ENCODE data around the gene ZKSCAN5.
A peak's percentile ranks its signal among the peaks of the same experiment; 100 is the strongest.
"Not testable (repeated sequence)": the region's sequence is repeated elsewhere in the genome, so short reads cannot be mapped to it uniquely, and the experiment has no call there.

Gene ZKSCAN5

DNA sequence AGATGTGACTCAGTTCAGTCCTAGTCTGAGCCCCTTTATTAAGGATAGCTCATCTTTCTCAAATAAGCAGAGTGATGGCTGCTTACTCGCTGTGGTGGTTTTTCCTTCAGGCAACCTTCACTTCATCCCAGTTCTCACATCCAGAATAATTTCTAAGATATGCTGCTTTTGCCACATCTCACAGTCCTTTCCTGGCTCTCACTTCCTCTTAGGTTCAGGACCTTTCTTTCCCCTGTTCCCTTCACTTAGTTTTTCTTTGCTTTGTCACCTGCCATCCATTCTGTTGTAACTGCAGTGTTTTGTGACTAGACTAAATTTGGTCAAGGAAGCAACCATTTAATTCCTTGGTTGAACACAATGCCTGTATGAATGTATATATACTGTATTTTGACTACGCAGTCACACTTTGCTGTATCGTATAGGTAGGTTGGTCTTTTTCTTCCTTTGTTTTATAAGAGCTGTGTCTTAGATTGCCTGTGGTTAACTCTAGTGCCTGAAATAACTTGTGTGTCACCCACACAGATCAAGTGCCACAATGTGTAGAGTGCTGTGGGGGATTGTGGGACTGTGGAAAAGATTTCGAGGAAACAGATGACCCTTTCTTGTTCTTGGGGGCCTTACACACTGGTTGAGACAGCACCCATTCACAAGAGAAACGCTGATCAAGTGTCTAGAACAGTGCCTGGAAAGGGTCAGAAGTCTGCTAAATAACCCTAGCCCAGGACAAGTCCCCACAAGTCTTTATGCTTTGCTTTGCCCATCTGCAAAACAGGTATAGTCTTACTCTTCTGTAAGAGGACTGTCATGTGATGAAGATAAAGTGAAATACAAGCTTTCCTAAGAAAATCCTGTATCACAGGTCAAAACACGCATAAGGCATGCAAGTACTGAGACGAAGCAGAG, 56.6 kb downstream of the ZKSCAN5 start:
- no peaks in the 10 kb centered on the region for H3K9me3 ChIP-seq (ENCODE audit: control insufficient read depth in 2 of 2, low read length in 2 of 2)
- no peak overlapping the region for H3K4me3 ChIP-seq (ENCODE audit: low read length in 2 of 2)
- peaks cover 46 to 56% of the 10 kb centered on the region in 2 donors for H3K36me3 ChIP-seq (ENCODE audit: control insufficient read depth in 2 of 2, insufficient read depth in 2 of 2, low read length in 2 of 2)
- peaks cover 14 to 20% of the 10 kb centered on the region in 2 donors for H3K4me1 ChIP-seq (ENCODE audit: control insufficient read depth in 2 of 2, insufficient read depth in 2 of 2, low read length in 2 of 2)
- H3K27me3 ChIP-seq (ENCODE audit: control insufficient read depth in 2 of 2, insufficient read depth in 2 of 2, low read length in 2 of 2): no peaks in the 10 kb centered on the region
- H3K9ac ChIP-seq (ENCODE audit: low read depth in 1 of 2, low read length in 2 of 2): no peak overlapping the region
- H3K27ac ChIP-seq (ENCODE audit: low read depth in 2 of 2, low read length in 2 of 2): no peak overlapping the region

DNA sequence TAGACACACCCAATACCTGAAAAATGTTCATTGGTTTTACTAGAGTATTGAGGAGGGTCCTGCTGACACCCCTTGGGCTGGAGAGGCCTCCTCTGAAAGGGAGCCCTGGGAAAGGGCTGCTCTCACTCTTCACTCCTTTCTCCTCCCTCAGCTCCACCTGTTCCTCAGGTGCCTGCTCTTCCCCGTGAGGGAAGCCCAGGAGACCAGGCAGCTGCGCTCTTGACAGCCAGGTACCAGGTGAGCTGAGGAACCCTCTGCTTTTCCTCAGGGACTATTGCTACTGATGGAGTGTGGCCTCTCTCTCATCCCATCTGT, 57.2 kb downstream of the ZKSCAN5 start:
- Histone ChIP-seq H3K27me3 (ENCODE audit: control insufficient read depth in 2 of 2, insufficient read depth in 2 of 2, low read length in 2 of 2) (no peaks in the 10 kb centered on the region), H3K27ac (ENCODE audit: low read depth in 2 of 2, low read length in 2 of 2) (no peak overlapping the region), H3K9ac (ENCODE audit: low read depth in 1 of 2, low read length in 2 of 2) (no peak overlapping the region), H3K4me1 (ENCODE audit: control insufficient read depth in 2 of 2, insufficient read depth in 2 of 2, low read length in 2 of 2) (peaks cover 14 to 20% of the 10 kb centered on the region in 2 donors), H3K36me3 (ENCODE audit: control insufficient read depth in 2 of 2, insufficient read depth in 2 of 2, low read length in 2 of 2) (peaks cover 50 to 60% of the 10 kb centered on the region in 2 donors), H3K4me3 (ENCODE audit: low read length in 2 of 2) (no peak overlapping the region), H3K9me3 (ENCODE audit: control insufficient read depth in 2 of 2, low read length in 2 of 2) (no peaks in the 10 kb centered on the region)

DNA sequence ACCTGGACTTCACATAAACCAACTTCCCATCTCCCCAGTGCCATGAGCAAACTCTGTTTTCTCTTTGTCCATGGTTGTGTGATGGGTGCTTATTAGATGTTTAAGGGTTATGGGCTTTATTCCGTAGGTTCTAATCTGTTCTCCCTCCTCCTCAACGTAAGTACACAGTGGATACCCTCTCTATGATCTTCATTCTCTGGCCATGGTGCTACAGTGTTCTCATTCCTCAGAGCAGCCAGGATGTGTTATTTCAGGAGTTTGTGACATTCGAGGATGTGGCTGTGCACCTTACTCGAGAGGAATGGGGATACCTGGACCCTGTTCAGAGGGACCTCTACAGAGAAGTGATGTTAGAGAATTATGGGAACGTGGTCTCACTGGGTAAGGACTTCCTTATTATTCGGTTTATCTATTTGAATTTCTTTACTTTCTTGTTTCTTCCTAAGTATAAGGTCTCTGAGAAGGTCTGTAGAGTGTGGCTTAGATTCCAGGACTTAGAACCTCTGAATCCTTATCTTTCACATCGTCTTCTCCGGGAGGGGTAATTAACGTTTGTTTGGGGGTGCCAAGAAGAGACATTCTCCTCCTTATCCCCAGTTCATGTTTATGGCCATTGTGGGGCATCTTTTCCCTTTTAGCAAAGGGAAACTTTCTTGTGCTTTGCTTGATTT, 57.8 kb downstream of the ZKSCAN5 start:
- H3K27ac ChIP-seq (ENCODE audit: low read depth in 2 of 2, low read length in 2 of 2): peak overlapping the region in 1 of 2 donors; percentile 53
- no peaks in the 10 kb centered on the region for H3K27me3 ChIP-seq (ENCODE audit: control insufficient read depth in 2 of 2, insufficient read depth in 2 of 2, low read length in 2 of 2)
- peaks cover 50 to 60% of the 10 kb centered on the region in 2 donors for H3K36me3 ChIP-seq (ENCODE audit: control insufficient read depth in 2 of 2, insufficient read depth in 2 of 2, low read length in 2 of 2)
- H3K4me1 ChIP-seq (ENCODE audit: control insufficient read depth in 2 of 2, insufficient read depth in 2 of 2, low read length in 2 of 2): peaks cover 11 to 17% of the 10 kb centered on the region in 2 donors
- H3K4me3 ChIP-seq (ENCODE audit: low read length in 2 of 2): no peak overlapping the region
- H3K9me3 ChIP-seq (ENCODE audit: control insufficient read depth in 2 of 2, low read length in 2 of 2): no peaks in the 10 kb centered on the region
- H3K9ac ChIP-seq (ENCODE audit: low read depth in 1 of 2, low read length in 2 of 2): no peak overlapping the region

DNA sequence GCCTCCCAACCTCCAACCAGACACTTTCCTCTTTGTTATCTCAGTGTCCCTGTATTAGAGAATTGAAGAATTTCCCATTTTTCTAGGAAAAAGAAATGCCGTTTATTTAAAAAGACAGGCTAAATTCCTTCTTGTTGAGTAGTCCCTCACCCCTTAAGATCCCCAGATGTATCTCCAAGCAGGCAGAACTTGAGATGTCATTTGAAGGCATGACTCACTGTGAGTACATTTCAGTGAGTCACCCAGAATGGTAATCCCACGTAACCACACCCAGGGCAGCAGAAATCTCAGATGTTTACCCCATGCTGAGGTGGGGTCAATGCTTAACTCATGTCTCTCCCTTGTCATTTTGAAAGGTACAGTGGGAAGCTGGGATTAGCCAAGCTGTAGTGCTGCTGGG, 58.4 kb downstream of the ZKSCAN5 start:
- peaks cover 9 to 12% of the 10 kb centered on the region in 2 donors for H3K4me1 ChIP-seq (ENCODE audit: control insufficient read depth in 2 of 2, insufficient read depth in 2 of 2, low read length in 2 of 2)
- no peak overlapping the region for H3K9ac ChIP-seq (ENCODE audit: low read depth in 1 of 2, low read length in 2 of 2)
- peaks cover 50 to 60% of the 10 kb centered on the region in 2 donors for H3K36me3 ChIP-seq (ENCODE audit: control insufficient read depth in 2 of 2, insufficient read depth in 2 of 2, low read length in 2 of 2)
- no peaks in the 10 kb centered on the region for H3K9me3 ChIP-seq (ENCODE audit: control insufficient read depth in 2 of 2, low read length in 2 of 2)
- no peaks in the 10 kb centered on the region for H3K27me3 ChIP-seq (ENCODE audit: control insufficient read depth in 2 of 2, insufficient read depth in 2 of 2, low read length in 2 of 2)
- H3K27ac ChIP-seq (ENCODE audit: low read depth in 2 of 2, low read length in 2 of 2): peak overlapping the region in 1 of 2 donors; percentile 53
- no peak overlapping the region for H3K4me3 ChIP-seq (ENCODE audit: low read length in 2 of 2)

DNA sequence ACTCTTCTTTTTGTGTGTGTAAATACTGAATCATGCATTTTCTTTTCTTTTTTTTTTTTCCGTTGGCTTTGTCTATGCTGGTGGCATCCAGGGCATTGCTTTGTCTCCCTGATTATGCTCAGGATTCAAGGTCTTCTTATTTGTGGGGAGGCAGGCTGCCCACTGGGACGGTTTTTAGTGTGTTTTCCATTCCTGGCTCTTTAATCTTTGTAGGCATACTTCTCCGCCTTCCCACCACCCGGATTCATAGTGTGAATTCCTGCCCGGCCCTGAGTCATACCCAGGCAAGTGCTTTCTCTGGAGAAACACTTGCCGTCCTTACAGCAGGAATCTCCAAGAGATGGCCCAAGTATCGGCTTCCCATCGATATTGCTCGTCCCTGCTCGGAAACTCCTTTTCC, 59.2 kb downstream of the ZKSCAN5 start:
- H3K9ac ChIP-seq (ENCODE audit: low read depth in 1 of 2, low read length in 2 of 2): no peak overlapping the region
- no peak overlapping the region for H3K4me3 ChIP-seq (ENCODE audit: low read length in 2 of 2)
- H3K36me3 ChIP-seq (ENCODE audit: control insufficient read depth in 2 of 2, insufficient read depth in 2 of 2, low read length in 2 of 2): peaks cover 50 to 62% of the 10 kb centered on the region in 2 donors
- no peaks in the 10 kb centered on the region for H3K27me3 ChIP-seq (ENCODE audit: control insufficient read depth in 2 of 2, insufficient read depth in 2 of 2, low read length in 2 of 2)
- no peaks in the 10 kb centered on the region for H3K9me3 ChIP-seq (ENCODE audit: control insufficient read depth in 2 of 2, low read length in 2 of 2)
- H3K4me1 ChIP-seq (ENCODE audit: control insufficient read depth in 2 of 2, insufficient read depth in 2 of 2, low read length in 2 of 2): peaks cover 9 to 12% of the 10 kb centered on the region in 2 donors
- no peak overlapping the region for H3K27ac ChIP-seq (ENCODE audit: low read depth in 2 of 2, low read length in 2 of 2)

DNA sequence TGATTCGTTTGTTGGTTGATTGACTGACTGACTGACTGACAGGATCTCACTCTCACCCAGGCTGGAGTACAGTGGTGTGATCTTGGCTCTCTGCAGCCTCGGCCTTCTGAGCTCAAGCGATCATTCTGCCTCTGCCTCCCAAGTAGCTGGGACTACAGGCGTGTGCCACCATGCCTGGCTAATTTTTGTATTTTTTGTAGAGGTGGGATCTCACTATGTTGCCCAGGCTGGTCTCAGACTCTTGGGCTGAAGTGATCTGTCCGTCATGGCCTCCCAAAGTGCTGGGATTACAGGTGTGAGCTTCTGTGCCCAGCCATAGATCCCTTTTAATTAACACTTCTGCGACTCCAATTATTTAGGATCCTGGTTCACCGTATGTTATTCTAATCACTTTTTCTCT, 64.3 kb downstream of the ZKSCAN5 start:
- not testable (repeated sequence) for H3K9ac ChIP-seq (ENCODE audit: low read depth in 1 of 2, low read length in 2 of 2); H3K4me1 ChIP-seq (ENCODE audit: control insufficient read depth in 2 of 2, insufficient read depth in 2 of 2, low read length in 2 of 2); H3K27me3 ChIP-seq (ENCODE audit: control insufficient read depth in 2 of 2, insufficient read depth in 2 of 2, low read length in 2 of 2); H3K4me3 ChIP-seq (ENCODE audit: low read length in 2 of 2); H3K9me3 ChIP-seq (ENCODE audit: control insufficient read depth in 2 of 2, low read length in 2 of 2); H3K27ac ChIP-seq (ENCODE audit: low read depth in 2 of 2, low read length in 2 of 2)
- H3K36me3 ChIP-seq (ENCODE audit: control insufficient read depth in 2 of 2, insufficient read depth in 2 of 2, low read length in 2 of 2): peaks cover 49 to 67% of the 10 kb centered on the region in 2 donors

DNA sequence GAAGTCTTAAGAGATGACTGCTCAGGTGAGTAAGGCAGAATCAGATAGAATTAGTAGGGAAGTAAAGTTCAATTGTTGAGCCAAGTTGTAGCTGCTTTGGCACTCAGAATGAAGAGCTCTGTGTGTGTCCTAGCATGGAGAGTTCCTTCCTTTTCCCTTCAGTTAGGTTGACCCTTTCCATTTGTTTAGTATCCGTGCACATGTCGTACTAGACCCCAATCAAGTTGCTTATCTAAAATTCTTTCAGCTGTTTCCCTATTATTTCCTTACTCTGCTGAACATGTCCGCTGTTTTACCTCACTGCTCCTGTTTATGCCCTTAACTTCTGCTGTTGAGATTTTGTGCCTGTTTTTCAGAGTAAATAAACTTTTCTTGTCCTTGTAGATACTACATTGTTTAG, 67.3 kb downstream of the ZKSCAN5 start:
- H3K36me3 ChIP-seq (ENCODE audit: control insufficient read depth in 2 of 2, insufficient read depth in 2 of 2, low read length in 2 of 2): peaks cover 27 to 39% of the 10 kb centered on the region in 2 donors
- H3K4me1 ChIP-seq (ENCODE audit: control insufficient read depth in 2 of 2, insufficient read depth in 2 of 2, low read length in 2 of 2): no peaks in the 10 kb centered on the region
- H3K9ac ChIP-seq (ENCODE audit: low read depth in 1 of 2, low read length in 2 of 2): no peak overlapping the region
- H3K9me3 ChIP-seq (ENCODE audit: control insufficient read depth in 2 of 2, low read length in 2 of 2): no peaks in the 10 kb centered on the region
- no peaks in the 10 kb centered on the region for H3K27me3 ChIP-seq (ENCODE audit: control insufficient read depth in 2 of 2, insufficient read depth in 2 of 2, low read length in 2 of 2)
- H3K27ac ChIP-seq (ENCODE audit: low read depth in 2 of 2, low read length in 2 of 2): no peak overlapping the region
- no peak overlapping the region for H3K4me3 ChIP-seq (ENCODE audit: low read length in 2 of 2)

DNA sequence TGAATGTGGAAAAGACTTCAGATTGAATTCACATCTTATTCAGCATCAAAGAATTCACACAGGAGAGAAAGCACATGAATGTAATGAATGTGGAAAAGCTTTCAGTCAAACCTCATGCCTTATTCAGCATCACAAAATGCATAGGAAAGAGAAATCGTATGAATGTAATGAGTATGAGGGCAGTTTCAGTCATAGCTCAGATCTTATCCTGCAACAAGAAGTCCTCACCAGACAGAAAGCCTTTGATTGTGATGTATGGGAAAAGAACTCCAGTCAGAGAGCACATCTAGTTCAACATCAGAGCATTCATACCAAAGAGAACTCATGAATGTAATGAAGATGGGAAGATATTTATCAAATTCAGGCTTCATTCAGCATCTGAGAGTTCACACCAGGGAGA, 68.8 kb downstream of the ZKSCAN5 start:
- Histone ChIP-seq H3K4me3 (ENCODE audit: low read length in 2 of 2) (no peak overlapping the region), H3K4me1 (ENCODE audit: control insufficient read depth in 2 of 2, insufficient read depth in 2 of 2, low read length in 2 of 2) (no peaks in the 10 kb centered on the region), H3K27me3 (ENCODE audit: control insufficient read depth in 2 of 2, insufficient read depth in 2 of 2, low read length in 2 of 2) (no peaks in the 10 kb centered on the region), H3K9ac (ENCODE audit: low read depth in 1 of 2, low read length in 2 of 2) (no peak overlapping the region), H3K36me3 (ENCODE audit: control insufficient read depth in 2 of 2, insufficient read depth in 2 of 2, low read length in 2 of 2) (peaks cover 27 to 39% of the 10 kb centered on the region in 2 donors), H3K27ac (ENCODE audit: low read depth in 2 of 2, low read length in 2 of 2) (no peak overlapping the region), H3K9me3 (ENCODE audit: control insufficient read depth in 2 of 2, low read length in 2 of 2) (no peaks in the 10 kb centered on the region)

DNA sequence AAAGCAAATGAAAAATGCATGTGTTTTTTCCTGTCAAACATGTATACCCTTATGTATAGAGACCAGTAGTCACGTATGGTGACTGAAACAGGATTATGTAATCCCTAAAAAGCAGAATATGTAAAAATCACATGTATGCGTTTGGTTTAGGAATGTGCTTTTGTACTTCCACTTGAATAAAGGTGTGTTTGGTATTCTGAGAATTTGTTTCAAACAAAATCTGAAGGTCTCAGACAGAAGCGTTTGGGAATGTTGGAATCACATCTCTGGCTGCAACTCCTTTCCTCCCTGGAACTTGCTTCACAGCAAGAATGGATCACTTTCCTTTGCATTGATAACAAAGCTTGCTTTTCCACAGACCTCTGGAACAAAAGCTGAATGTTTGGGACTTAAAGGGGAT, 71.8 kb downstream of the ZKSCAN5 start:
- Histone ChIP-seq H3K27ac (ENCODE audit: low read depth in 2 of 2, low read length in 2 of 2) (no peak overlapping the region), H3K9ac (ENCODE audit: low read depth in 1 of 2, low read length in 2 of 2) (no peak overlapping the region), H3K4me1 (ENCODE audit: control insufficient read depth in 2 of 2, insufficient read depth in 2 of 2, low read length in 2 of 2) (peaks cover 11 to 12% of the 10 kb centered on the region in 2 donors), H3K4me3 (ENCODE audit: low read length in 2 of 2) (no peak overlapping the region), H3K9me3 (ENCODE audit: control insufficient read depth in 2 of 2, low read length in 2 of 2) (no peaks in the 10 kb centered on the region), H3K36me3 (ENCODE audit: control insufficient read depth in 2 of 2, insufficient read depth in 2 of 2, low read length in 2 of 2) (peaks cover 18 to 21% of the 10 kb centered on the region in 2 donors), H3K27me3 (ENCODE audit: control insufficient read depth in 2 of 2, insufficient read depth in 2 of 2, low read length in 2 of 2) (no peaks in the 10 kb centered on the region)

DNA sequence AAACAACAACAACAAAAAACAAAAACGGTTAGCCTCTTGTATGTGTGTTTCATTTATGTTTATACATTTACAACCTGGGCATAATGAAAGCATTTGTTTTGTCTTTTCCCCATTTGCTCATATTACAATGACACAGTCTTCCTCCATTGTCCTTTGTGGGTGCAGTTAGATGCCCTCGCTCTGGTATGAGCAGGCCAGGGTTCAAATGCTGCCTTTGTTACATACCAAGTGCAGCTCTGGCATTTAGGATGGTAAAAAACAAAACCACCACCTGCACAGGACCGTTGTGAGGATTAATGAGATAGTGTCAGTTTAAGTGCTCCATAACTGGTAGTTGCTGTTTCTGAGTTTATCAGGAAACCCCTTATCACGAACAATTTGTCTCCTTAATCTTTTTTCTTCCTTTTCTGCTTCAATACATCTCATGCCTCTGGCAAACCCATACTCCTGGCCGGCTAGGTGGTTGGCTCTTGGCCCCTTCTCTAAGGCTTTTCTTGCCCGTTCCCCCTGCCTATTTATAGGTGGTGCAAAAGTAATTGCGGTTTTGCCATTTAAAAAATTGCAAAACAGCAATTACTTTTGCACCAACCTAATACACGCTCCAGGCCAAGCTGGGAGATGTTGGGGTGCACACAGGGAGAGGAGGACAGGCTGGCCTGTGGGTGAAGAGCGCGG, 75.0 kb downstream of the ZKSCAN5 start:
- H3K4me3 ChIP-seq (ENCODE audit: low read length in 2 of 2): peak overlapping the region in 1 of 2 donors; percentile 70
- H3K27ac ChIP-seq (ENCODE audit: low read depth in 2 of 2, low read length in 2 of 2): no peak overlapping the region
- no peaks in the 10 kb centered on the region for H3K36me3 ChIP-seq (ENCODE audit: control insufficient read depth in 2 of 2, insufficient read depth in 2 of 2, low read length in 2 of 2)
- no peaks in the 10 kb centered on the region for H3K9me3 ChIP-seq (ENCODE audit: control insufficient read depth in 2 of 2, low read length in 2 of 2)
- no peaks in the 10 kb centered on the region for H3K27me3 ChIP-seq (ENCODE audit: control insufficient read depth in 2 of 2, insufficient read depth in 2 of 2, low read length in 2 of 2)
- peaks cover 11 to 12% of the 10 kb centered on the region in 2 donors for H3K4me1 ChIP-seq (ENCODE audit: control insufficient read depth in 2 of 2, insufficient read depth in 2 of 2, low read length in 2 of 2)
- H3K9ac ChIP-seq (ENCODE audit: low read depth in 1 of 2, low read length in 2 of 2): peak overlapping the region in 1 of 2 donors; percentile 68

All from mucosa of rectum (tissue), 2 donors.